HG02642 (cell line): ENCODE data around the gene STIMATE.

Experiments used
- ATAC-seq: cut with Tn5 transposase; IDR thresholded peaks from one replicate; pipeline ENCODE4 v1.9.1; 2021; ENCODE audit warnings: mild to moderate bottlenecking; ENCODE audit not compliant: unreplicated experiment, poor library complexity

STIMATE gene

DNA sequence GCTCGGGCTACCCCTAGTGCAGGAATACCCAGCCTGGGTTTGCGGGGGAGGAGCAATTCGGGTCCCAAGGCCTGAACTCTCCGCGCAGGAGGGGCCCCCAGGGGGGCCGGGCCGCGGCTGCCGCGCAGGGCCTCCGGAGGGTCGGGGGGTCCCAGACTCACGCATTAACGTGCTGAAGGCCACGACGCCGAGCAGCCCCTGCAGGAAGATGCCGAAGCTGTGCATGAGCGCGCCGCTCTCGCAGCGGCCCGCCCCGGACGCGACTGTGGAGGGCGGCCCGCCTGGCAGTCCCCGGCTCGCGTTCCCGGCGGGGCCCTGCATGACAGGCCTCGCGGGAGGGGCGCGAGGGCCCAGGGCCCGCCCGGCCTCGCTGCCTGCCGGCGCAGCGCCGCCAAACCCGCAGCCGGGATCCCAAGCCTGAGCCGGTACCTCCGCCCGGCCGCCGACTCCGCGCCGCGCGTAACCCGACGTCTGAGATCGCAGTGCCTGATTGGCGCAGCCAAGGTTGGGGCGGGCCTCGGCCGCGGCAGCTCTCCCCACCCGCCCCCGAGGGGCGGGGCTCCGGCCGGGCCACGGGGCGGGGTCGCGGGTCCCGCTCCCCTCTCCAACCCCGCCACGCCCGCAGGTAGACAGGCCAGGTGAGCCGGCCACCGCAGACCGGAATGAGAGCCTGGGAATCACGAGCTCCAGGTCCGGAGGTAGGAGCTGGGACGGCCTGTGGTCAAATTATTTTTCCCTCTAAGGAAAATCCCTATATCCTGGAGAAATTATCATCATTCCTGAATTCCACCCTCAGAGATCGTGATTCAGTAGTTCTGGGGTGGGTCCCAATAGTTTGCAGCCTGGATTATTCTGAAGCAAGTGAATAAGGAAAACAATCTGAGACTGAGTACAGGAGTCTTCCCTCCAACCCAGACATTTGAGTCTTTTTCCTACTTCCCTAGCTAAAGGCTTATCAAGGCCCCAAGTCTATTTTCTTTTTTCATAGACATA is at the start of gene STIMATE:
Gene STIMATE (minus strand): TSS at position 419 of the 993 bp plus-strand sequence. CDS start 98 bp downstream, at position 321.
- ATAC-seq, result peak; percentile 95

DNA sequence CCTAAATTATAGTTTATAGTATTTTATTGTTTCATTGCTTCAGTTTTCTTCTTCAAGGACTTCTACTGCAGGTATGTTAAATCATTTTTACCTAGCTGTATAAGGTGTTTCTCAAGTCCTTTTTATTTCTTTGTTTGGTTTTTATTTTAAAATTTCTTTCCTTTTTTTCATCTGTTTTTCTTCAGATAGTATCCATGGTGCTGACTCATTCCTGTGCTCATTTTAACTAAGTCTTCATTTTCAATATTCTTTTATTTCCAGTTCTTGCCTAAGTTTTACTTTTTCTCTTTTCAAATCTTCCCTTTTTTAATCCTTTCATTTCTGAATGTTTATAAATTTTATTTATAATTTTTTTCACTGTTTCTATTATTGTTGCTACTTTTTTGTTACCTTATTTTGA is 42.3 kb upstream of the STIMATE start:
- no peak for ATAC-seq

- no peak for ATAC-seq
Observed at GRCh38 chr3:52934630-52935530, 37.5 kb upstream of the STIMATE start.

DNA sequence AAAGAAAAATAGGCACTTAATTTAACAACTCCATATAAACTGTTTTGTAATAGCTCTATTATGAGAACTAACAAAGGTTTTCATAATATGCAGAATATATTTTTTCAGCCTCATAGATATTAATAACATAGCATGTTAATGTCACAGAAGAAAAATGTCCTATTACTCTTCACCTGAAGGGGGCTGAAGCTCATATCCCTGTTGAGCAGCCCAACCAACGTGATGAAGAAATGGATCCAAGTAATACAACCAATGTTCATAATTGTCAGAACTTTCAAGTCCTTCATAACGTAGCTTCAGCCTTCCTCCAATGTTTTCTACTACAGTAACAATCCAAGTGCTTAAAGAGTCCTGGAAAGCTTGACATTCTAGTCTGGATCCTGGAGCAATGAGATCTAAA is 34.5 kb upstream of the STIMATE start:
- ATAC-seq, result no peak

DNA sequence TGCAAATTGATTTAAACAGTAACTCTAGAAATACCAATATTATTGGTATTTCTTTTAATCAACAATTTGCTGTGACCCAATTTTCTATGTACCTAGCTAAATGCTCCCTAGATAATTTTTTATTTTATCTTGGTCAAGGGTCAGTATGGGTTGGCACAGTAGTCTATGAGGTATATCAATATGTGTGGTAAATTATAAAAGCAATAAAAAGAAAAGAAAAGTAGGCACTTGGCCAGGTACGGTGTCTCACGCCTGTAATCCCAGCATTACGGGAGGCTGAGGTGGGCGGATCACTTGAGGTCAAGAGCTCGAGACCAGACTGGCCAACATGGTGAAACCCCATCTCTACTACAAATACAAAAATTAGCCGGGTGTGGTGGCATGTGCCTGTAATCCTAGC is 34.0 kb upstream of the STIMATE start:
- ATAC-seq, result no peak

DNA sequence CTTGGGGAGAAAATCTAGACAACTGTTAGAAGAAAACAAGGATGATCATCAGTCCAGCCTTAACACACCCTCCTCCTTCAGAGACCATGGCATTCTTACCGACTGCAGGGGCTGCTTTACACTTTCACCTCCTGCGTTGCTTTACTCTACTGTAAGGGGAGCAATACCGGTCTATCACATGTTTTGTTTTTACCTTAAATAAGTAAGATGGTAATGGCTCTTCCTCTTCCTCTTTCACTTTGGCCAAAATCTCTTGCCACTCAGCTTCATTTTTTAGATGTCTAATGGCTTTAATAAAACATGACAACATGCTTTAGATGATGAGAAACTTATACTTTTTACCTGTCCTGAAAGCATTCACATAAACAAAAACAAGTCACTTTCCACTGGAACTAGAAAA is 33.4 kb upstream of the STIMATE start:
- ATAC-seq, result no peak

- no peak for ATAC-seq
Observed at GRCh38 chr3:52926554-52926953, 29.2 kb upstream of the STIMATE start.

GRCh38 chr3:52925405-52926313 is 28.3 kb upstream of the STIMATE start:
- no peak for ATAC-seq

DNA sequence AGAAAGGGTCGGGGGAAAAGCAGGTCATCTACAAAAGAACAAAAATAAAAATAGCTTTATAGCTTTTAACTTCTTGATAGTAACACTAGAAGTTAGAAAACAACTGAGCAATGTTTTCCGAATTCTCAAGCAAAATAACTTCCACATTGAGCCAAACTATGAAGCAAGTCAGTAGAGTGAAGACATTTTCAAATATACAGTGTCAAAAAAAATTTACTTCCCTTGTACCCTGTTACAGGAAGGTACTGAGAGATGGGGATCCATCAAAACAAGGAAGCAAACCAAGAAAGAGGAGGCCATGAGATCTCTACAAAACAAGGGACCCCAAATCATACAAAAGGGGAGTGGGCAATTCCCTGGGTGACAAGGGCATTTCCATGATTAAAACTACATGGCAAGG is 26.6 kb upstream of the STIMATE start:
- ATAC-seq, result no peak

DNA sequence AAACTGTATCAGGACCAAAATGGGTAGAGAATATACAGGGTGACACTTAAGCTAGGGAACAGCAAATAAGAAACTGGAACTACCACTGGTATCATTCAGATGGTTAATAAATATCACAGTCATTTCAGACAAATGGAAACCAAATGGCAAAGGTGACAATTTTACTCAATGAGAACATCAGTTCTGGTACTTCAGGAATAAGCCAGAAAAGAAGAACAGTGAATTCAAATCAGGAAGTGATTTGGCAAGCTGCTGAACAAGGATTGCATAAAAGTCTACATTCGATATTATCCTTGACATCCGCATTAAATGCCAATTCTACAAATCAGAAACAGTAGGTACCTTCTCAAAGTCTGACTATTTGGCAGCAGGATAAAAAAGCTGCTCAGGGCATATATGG is 23.5 kb upstream of the STIMATE start:
- no peak for ATAC-seq

GRCh38 chr3:52917044-52917443 is 19.7 kb upstream of the STIMATE start:
- ATAC-seq, result no peak

DNA sequence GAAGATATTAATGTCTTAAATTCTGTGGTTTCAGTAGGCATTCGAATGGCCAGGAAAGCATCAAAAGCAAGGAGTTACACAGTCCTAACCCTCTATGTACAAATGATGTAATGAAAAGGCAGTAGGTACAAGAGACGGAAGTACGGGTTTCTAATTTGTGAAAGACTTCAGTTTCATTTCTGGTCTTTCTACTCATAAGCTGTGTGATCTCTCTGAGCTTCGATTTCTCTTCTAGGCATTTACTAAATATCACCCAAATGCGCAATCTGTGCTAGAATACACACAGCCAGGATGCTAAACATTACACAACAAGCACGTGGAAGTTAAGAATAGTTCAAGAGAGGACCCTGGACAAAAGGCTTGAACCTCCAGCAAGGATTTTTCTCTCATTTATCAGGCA is 17.9 kb upstream of the STIMATE start:
- ATAC-seq, result no peak

GRCh38 chr3:52912885-52913731 is 15.8 kb upstream of the STIMATE start:
- no peak for ATAC-seq

- no peak for ATAC-seq
Observed at GRCh38 chr3:52910823-52911222, 13.5 kb upstream of the STIMATE start.

GRCh38 chr3:52907497-52907896 is 10.1 kb upstream of the STIMATE start:
- ATAC-seq, result no peak

DNA sequence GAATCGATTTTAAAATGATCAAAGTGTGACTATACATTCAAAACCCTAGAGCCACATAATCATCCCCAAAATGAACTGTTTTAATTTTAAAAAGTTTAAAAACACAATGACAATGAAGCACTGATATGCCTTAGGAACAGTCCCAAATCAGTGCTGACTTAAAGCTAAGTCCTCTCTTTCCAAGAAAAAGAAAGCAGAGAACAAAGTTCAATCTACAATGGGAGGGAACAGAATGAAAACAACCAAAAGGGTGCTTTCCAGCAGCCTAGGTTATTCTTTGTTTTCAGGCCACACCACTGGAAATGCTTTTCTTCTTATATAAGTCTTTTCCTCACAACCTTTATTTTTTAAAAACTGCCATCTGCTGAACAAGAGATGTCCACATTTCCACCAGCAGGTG is 7.2 kb upstream of the STIMATE start:
- ATAC-seq, result no peak

GRCh38 chr3:52904000-52904399 is 6.7 kb upstream of the STIMATE start:
- no peak for ATAC-seq

GRCh38 chr3:52896613-52897012 is 735 bp downstream of the STIMATE start:
- ATAC-seq, result no peak

- no peak for ATAC-seq
Observed at GRCh38 chr3:52896151-52896550, 1.2 kb downstream of the STIMATE start.
